Sciatic nerve (tissue), 2 donors: ENCODE data around the gene THUMPD3. TPM values are rescaled to one million over a fixed set of nuclear protein-coding genes. Genes with fewer than 3 reads are reported as not detected.
A peak's percentile ranks its signal among the peaks of the same experiment; 100 is the strongest.

Experiments used
- ATAC-seq: fragments of 200-7000 bp; cut with Tn5 transposase; one replicate; pipeline ENCODE4 v1.9.1; 2020; ENCODE audit warnings: mild to moderate bottlenecking, moderate library complexity
- DNase-seq: peaks from one replicate; pipeline ENCODE4 v3.0.0-alpha.2; 2020; ENCODE audit warnings: low spot score
- intact Hi-C: fragments of 100-400 bp; cut with DNase I; formaldehyde crosslinking; loops from one replicate; pipeline ENCODE4 v1.14.2; 2022
- total RNA-seq: library from RNA; stranded (reverse); fragmentation: NEBNext Ultra II Directional; extraction: Animal tissue kit (Norgen Biotek cat#: 25700); gene quantifications from one replicate; pipeline ENCODE4 v1.2.1, GENCODE V29; 2021
- donor health status: DM: no; HTN: no; CAD: no.
- donor health status: DM: no; HTN: no; CAD: no.

Gene THUMPD3
- total RNA-seq, 1 donor from 2014 or later = 32.2 TPM

DNA sequence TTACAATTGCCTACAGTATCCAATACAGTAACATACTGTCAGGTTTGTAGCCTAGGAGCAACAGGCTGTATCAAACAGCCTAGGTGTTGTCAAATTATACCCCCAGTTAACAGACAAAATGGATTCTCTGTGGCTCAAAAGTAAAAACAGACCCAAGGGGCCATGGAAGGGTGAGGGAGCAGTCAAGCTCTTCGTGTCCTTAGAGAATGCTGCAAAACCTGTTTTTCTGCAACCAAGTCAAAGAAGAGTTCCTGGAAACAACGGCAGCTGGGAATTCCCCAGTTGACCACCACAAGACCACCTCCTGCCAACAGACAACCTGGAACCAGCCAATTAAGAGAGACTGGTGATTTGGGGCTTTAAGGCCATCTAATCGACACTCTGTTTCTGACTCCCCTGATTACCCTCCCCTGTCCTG, 11.1 kb upstream of the THUMPD3 start:
- intact Hi-C loops = no loop called here
- DNase-seq (no peak), ATAC-seq (no peak)

GRCh38 chr3:9352917-9353752, 9.7 kb upstream of the THUMPD3 start:
- ATAC-seq (peak; percentile 88), DNase-seq (peak; percentile 79)
- intact Hi-C loops = no loop called here

GRCh38 chr3:9361691-9362388, 1.0 kb upstream of the THUMPD3 start:
- DNase-seq (no peak), ATAC-seq (no peak)
- intact Hi-C loops = no loop called here

GRCh38 chr3:9369508-9369907, 6.7 kb downstream of the THUMPD3 start:
- DNase-seq = no peak
- intact Hi-C loops = no loop called here
- no peak for ATAC-seq

DNA sequence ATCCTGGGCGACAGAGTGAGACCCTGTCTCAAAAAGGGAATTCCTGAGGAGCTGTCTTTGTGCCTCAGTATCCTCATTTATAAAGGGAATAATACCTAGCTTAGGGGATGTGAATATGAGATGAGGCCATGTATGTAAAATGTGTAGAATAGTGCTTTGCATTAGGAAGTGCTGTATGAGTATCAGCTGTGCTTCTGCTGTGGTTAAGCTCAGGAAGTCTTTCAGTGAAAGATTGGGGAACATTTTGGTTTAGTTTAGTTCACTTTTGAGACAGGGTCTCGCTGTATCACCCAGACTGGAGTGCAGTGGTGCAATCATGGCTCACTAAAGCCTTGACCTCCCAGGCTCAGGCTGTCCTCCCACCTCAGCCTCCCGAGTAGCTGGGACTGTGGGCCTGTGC, 10.6 kb downstream of the THUMPD3 start:
- intact Hi-C loops = no loop called here
- DNase-seq (no peak), ATAC-seq (no peak)

DNA sequence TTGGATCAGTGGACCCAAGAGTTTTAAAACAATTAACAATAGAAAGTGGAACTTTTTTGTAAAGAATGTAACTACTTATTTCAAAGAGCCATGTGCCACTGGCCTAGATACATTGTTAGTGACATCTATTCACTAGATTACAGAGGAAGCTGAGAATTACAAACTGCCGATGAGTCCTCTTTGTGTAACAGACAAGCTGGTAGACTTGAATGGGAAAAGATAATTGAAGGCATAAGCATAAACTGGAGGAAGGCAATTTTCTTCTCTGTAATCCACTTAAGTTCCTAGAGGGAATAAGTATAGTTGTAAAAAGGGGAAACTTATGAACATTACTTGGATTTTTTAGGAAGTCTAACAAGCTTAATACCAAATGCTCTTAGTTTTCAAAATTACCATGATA, 15.1 kb downstream of the THUMPD3 start:
- intact Hi-C loops = no loop called here
- ATAC-seq (no peak), DNase-seq (no peak)

DNA sequence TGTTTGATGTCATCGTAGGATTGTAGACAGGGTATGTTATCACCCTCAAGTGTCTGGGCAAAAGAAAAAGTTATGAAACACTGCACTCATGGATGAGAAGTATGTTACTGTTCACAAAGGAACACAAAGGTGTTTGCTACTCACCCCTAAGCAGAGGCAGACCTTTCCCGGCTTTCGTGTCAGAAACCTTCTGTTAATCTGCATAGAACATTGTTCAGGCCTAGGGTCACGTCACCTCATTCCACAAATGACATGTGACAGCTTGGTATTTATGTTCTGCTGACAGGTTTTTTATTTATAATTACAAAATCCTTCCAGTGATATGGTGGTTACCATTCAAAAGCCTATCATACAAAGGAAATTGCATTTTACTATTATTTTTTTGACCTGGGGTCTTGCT, 16.5 kb downstream of the THUMPD3 start:
- no peak for ATAC-seq
- intact Hi-C loops = no loop called here

DNA sequence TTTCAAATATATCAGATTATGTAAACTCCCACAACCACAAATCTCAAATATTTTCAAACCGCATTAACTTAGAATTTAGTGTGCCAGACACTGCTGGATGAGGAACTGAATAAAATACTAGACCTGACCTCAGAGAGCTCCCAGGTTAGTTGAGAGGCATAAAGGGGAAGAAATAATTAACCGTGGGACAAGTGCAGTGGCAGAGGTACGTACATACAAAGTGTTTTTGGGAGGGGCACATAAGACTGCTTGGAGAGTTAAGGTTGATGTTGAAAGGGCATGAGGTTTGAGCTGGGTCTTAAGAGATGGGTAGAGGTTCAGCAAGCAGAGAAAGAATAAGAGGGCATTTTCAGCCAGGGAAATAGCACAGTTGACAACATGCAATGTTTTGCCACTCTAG, 17.2 kb downstream of the THUMPD3 start:
- intact Hi-C loops = no loop called here
- no peak for ATAC-seq
- no peak for DNase-seq

More for the DNA sequence above, 16.5 kb downstream of the THUMPD3 start:
- DNase-seq = no peak

GRCh38 chr3:9384141-9384828, 21.4 kb downstream of the THUMPD3 start:
- no peak for ATAC-seq
- intact Hi-C loops = no loop called here
- no peak for DNase-seq

DNA sequence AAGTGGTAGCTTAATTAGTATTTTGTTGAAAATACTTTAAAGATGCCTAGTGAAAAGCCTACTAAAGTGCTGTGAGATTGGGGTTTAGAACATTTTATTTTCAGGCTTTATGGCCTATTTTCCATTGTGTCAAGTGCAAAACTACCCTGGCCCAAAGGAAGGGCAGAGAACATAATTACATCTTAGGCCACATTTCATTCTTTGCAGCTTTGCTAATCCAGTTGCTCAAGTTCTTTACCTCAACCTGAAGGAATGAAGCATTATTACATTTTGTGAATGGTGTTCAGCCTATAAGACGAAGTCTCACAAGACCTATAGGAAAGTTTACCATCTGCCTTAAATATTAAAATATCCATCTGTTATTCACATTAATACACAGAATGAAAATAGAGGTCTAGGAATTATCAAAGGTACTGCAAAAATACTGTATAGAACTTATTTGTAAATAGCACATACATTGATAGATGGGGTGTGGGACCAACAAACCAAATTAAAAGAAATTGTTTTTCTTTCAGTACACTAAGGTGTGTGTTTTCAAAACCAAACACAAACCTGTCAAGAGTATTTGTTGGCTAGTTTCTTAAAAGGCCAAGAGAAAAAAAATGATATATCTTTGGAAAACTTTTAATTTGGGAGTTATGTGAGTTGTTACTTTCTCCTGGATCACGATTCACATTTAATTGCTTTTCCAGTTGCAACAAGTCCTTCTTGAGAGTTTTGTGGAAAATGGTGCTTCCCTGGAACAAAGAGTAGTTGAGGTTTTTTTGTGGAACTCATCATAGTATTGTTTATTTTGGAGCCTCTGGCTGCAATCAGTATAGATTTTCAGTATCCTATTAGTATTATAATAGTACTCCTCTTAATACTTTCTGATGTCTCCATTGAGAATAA, 22.6 kb downstream of the THUMPD3 start:
- intact Hi-C loops = no loop called here
- ATAC-seq (no peak), DNase-seq (no peak)

DNA sequence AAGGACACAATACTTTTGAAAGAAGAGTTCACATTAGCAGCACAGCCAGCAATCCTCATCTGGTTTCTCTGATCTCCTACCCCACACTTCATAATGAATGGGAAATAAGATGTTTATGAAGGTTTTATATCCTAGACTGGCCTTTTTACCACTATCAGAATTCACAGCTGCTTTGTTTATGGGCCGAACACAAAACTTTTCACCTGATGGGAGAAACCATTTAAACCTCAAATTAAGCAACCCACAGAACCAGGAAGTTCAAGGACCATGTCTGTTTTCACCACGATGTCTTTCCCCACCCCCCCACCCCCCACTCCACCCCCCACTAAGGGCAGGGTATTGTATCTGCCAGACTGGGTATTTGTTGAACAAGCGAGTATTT, 23.2 kb downstream of the THUMPD3 start:
- DNase-seq (no peak), ATAC-seq (no peak)
- intact Hi-C loops = no loop called here

DNA sequence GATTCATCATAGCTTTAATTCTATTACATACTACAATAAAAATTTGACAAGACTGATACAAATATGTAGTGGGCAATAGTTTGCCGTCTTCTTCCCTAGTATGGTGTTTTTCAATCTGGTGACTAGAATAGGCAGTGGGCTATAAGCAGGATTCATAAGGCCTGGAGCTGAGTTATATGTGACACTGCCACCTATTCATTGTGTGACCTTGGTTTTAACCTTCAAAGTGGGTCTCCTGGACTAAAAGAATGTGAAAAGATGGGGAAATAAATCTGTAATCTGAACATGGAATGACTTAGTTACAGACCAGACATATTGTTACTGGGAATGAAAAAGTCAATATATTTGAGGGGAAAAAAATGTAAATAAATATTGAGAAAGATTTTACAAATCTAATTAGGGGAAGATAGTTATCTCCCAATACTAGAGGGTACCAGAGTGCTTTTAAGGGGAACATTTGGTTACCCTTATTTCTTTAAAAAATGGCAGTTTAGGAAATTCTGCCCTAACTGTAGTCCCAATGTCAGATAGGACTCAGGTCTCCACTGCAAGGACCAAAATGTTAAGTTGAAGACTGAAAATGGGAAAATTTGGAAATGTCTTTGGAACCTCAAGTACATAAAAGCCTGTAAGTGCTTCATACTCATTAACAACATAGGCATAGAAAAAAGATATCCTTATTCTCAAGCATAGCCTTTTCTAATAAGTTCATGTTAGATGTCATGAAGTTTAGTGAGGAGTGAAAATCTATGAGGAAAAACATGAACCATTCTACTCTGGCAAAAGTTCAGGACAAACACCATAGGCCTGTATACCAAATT, 23.9 kb downstream of the THUMPD3 start:
- no peak for ATAC-seq
- intact Hi-C loops = no loop called here

DNA sequence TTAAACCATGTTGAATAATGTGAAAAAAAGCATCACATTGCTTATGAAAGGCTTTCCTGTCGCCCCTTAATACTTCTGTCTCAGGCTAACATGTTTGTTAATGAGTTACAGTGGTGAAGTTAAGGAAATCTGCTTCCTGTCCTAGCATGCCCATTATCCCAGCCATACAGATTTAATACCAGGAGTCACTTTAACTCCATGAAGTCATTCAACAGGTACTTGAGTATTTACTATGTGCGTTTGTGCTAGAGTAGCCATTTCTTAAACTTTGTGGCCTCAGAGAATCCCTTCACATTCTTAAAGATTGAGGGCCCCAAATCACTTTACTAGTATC, 24.4 kb downstream of the THUMPD3 start:
- ATAC-seq (no peak), DNase-seq (no peak)
- intact Hi-C loops = no loop called here

More for the DNA sequence above, 23.9 kb downstream of the THUMPD3 start:
- DNase-seq = no peak

DNA sequence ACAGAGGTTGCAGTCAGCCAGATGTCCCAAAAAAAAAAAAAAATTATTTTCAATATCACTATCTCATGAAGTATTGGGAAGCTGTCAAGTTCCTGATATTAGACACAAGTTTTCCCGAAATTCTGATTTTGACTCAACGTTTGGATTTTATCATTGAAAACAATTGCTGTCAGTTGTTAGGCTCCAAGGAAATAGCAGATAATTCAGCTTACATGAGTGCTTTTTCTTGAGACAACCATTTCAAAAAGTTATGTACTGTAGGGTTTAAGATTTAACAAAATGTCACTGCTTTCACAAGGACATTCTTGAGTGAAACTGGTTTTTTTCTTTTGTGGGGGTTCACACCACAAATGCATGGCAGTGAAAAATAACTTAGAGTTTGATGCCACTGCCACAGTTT, 25.3 kb downstream of the THUMPD3 start:
- no peak for DNase-seq
- ATAC-seq = no peak
- intact Hi-C loops = no loop called here

DNA sequence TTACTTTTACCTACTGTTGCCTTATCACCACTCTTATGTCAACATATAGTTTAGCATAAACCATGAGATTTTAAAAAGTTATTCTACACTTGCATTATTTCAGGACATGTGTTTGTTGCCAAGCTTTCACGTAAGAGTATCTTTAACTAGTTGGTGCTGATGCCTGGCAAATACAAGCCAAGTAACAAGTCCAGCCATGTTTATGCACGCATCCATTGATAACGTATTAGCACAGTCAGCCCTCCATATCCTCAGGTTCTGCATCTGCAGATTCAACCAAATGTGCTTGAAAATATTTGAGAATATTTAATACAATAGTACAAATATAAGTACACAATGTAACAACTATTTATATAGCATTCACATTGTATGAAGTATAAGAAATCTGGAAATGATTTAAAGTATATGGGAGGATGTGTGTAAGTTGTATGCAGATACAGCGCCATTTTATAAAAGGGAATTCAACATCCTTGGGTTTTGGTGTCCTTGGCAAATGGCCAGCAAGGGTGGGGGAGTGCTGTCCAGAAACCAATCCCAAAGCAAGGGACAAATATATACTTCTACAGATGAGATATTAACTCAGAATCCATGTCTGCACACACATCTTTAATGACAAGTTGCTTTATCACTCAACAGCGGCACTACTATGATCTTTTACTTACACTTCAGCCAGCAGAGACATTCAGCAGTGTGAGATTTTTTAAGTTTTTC, 25.9 kb downstream of the THUMPD3 start:
- no peak for DNase-seq
- intact Hi-C loops = no loop called here
- no peak for ATAC-seq

DNA sequence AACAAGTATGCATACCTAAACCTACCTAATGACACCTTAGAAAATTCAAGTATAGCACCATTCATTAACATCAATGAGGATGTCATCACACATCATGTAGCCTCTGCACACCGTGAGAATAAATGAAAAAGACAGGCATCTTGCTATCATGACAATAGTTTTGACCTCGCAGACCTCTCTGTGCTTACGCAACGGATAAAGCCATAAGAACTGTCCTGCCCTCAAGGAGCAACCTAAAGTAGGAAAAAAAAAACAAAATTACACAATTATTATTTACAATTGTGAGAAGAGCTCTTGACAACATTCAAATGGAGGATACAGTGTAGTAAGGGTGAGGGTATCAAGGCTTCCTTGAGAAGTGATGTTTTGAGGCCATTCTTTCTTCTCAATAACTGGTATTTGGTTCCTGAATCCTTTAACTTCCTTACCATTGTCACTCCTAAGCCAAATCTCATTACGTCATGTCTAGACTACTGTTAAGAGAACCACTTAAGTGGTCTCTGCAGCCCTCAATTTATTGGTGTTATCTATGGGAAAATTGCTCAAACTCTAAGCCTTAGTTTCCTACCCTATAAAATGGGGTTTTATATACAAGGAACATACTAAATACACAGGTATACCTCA, 27.5 kb downstream of the THUMPD3 start:
- no peak for ATAC-seq
- intact Hi-C loops = no loop called here
- DNase-seq = no peak

DNA sequence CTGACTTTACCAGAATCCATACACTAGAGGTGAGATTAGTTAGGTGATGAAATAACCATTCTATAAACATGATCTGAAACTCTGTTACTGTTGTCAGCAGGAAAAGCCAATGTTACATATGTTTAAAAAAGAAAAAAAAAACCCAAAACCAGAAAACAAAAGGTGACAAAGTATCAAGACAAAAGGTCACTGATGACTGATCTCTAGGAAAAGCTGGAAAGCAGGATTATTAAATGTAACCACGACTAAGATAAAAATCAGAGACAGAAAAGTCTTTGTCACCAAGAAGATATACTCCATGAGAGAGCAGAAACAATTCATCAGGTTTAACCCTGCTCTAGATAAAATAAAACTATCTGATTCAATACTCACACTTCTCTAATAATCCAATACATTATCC, 29.2 kb downstream of the THUMPD3 start:
- intact Hi-C loops = no loop called here
- no peak for ATAC-seq
- no peak for DNase-seq
